Trophoblast cell (in vitro differentiated cells and primary cell): ENCODE data around the gene RING1.

ENCODE experiments used
- DNase-seq, 2 donors: peaks; one replicate each; pipeline ENCODE4 v3.0.0-alpha.2; 2016
- H2AFZ ChIP-seq: 2 replicates; pipeline ENCODE4 v1.6.1; 2013; ENCODE audit warnings: low read length, moderate library complexity, mild to moderate bottlenecking; ENCODE audit not compliant: insufficient read depth, poor library complexity
- H2AK5ac ChIP-seq: 2 replicates; pipeline ENCODE4 v1.6.1; 2013; ENCODE audit warnings: mild to moderate bottlenecking, low read length
- H2BK120ac ChIP-seq: 2 replicates; pipeline ENCODE4 v1.6.1; 2013; ENCODE audit warnings: low read length, mild to moderate bottlenecking, moderate library complexity; ENCODE audit not compliant: insufficient read depth, poor library complexity
- H2BK12ac ChIP-seq: 2 replicates; pipeline ENCODE4 v1.6.1; 2013; ENCODE audit warnings: mild to moderate bottlenecking, low read length, moderate library complexity
- H2BK5ac ChIP-seq: 2 replicates; pipeline ENCODE4 v1.6.1; 2013; ENCODE audit warnings: low read length, low read depth, moderate library complexity, mild to moderate bottlenecking; ENCODE audit not compliant: poor library complexity
- H3K14ac ChIP-seq: 2 replicates; pipeline ENCODE4 v1.6.1; 2013; ENCODE audit warnings: mild to moderate bottlenecking, low read length
- H3K18ac ChIP-seq: 2 replicates; pipeline ENCODE4 v1.6.1; 2013; ENCODE audit warnings: mild to moderate bottlenecking, low read length
- H3K23ac ChIP-seq: 2 replicates; pipeline ENCODE4 v1.6.1; 2013; ENCODE audit warnings: low read length
- H3K27ac ChIP-seq: 2 replicates; pipeline ENCODE4 v1.5.1; 2013; ENCODE audit warnings: low read depth, mild to moderate bottlenecking, inconsistent platforms, low read length, moderate library complexity
- H3K27me3 ChIP-seq: 2 replicates; pipeline ENCODE4 v1.6.1; 2013; ENCODE audit warnings: inconsistent platforms, mild to moderate bottlenecking, low read length, moderate library complexity; ENCODE audit not compliant: insufficient read depth
- H3K36me3 ChIP-seq, 2 experiments: 1 replicate in 1 of 2; 2 replicates in 1 of 2; pipeline ENCODE4 v1.6.1; 2013; ENCODE audit warnings: low read length in 2 of 2, mild to moderate bottlenecking in 2 of 2, moderate library complexity in 1 of 2; ENCODE audit not compliant: insufficient read depth in 2 of 2, control insufficient read depth in 1 of 2
- H3K4ac ChIP-seq: 2 replicates; pipeline ENCODE4 v1.6.1; 2013; ENCODE audit warnings: low read depth, mild to moderate bottlenecking, low read length, moderate library complexity
- H3K4me1 ChIP-seq, 2 experiments: 1 replicate in 1 of 2; 2 replicates in 1 of 2; pipeline ENCODE4 v1.6.1; 2013; ENCODE audit warnings: low read length in 2 of 2, mild to moderate bottlenecking in 2 of 2, moderate library complexity in 1 of 2; ENCODE audit not compliant: insufficient read depth in 2 of 2, control insufficient read depth in 1 of 2
- H3K4me2 ChIP-seq: 2 replicates; pipeline ENCODE4 v1.6.1; 2013; ENCODE audit warnings: inconsistent platforms, mild to moderate bottlenecking, low read length, moderate library complexity
- H3K4me3 ChIP-seq: 2 replicates; pipeline ENCODE4 v1.5.1; 2013; ENCODE audit warnings: mild to moderate bottlenecking, low read depth, low read length, inconsistent platforms
- H3K79me1 ChIP-seq: one replicate; pipeline ENCODE4 v1.6.1; 2013; ENCODE audit warnings: low read length
- H3K79me2 ChIP-seq: 2 replicates; pipeline ENCODE4 v1.6.1; 2013; ENCODE audit warnings: low read length, mild to moderate bottlenecking; ENCODE audit not compliant: control insufficient read depth, insufficient read depth, poor library complexity
- H3K9ac ChIP-seq: 2 replicates; pipeline ENCODE4 v1.6.1; 2013; ENCODE audit warnings: mild to moderate bottlenecking, low read length
- H3K9me3 ChIP-seq: 2 replicates; pipeline ENCODE4 v1.6.1; 2013; ENCODE audit warnings: low read depth, mild to moderate bottlenecking, control low read depth, inconsistent platforms, low read length; ENCODE audit not compliant: insufficient read depth
- H4K12ac ChIP-seq: 2 replicates; pipeline ENCODE4 v1.6.1; 2013; ENCODE audit warnings: low read depth, mild to moderate bottlenecking, low read length, moderate library complexity
- H4K8ac ChIP-seq: 2 replicates; pipeline ENCODE4 v1.6.1; 2013; ENCODE audit warnings: low read depth, mild to moderate bottlenecking, low read length, moderate library complexity
- H4K91ac ChIP-seq: one replicate; pipeline ENCODE4 v1.6.1; 2013; ENCODE audit warnings: low read depth, mild to moderate bottlenecking, low read length, moderate library complexity
- WGBS: extraction: QIAGEN DNeasy Blood & Tissue Kit; methylation state at CpG from one replicate; pipeline ENCODE4 v1.1.7; 2013; ENCODE audit warnings: missing lambda C conversion rate; ENCODE audit not compliant: insufficient read length, insufficient coverage; ENCODE audit errors: extremely low coverage; 5-methylcytosine and 5-hydroxymethylcytosine counted together

Gene RING1

GRCh38 chr6:33211666-33212422 lies 3.5 kb downstream of the RING1 start:
- no peak for DNase-seq
- Histone ChIP-seq H3K18ac (no peak overlapping the region), H3K36me3 (peaks cover 11 to 15% of the 10 kb centered on the region in 2 experiments), H3K9ac (no peak overlapping the region), H3K79me1 (peaks cover 12% of the 10 kb centered on the region), H3K27me3 (peaks cover 17% of the 10 kb centered on the region), H2AFZ (no peak overlapping the region), H2AK5ac (no peak overlapping the region), H2BK5ac (no peak overlapping the region), H3K4me3 (no peak overlapping the region), H2BK120ac (no peak overlapping the region), H3K14ac (no peak overlapping the region), H3K79me2 (peaks cover 7% of the 10 kb centered on the region), H4K12ac (no peak overlapping the region), H3K4me2 (no peak overlapping the region), H3K27ac (no peak overlapping the region), H4K8ac (no peak overlapping the region), H3K9me3 (peaks cover 10% of the 10 kb centered on the region), H2BK12ac (no peak overlapping the region), H3K23ac (no peak overlapping the region), H3K4me1 (peaks cover 8 to 19% of the 10 kb centered on the region in 2 experiments), H3K4ac (no peak overlapping the region), H4K91ac (no peak overlapping the region)
- WGBS = no CpG with 5 or more reads among the region's 18 CpGs

GRCh38 chr6:33212857-33213165 lies 4.5 kb downstream of the RING1 start:
- no peak overlapping the region for H3K4ac ChIP-seq
- no peak overlapping the region for H2BK12ac ChIP-seq
- no peak overlapping the region for H2BK5ac ChIP-seq
- no peak overlapping the region for H3K14ac ChIP-seq
- H3K36me3 ChIP-seq = peaks cover 11 to 15% of the 10 kb centered on the region in 2 experiments
- H2AK5ac ChIP-seq = no peak overlapping the region
- H3K4me3 ChIP-seq = no peak overlapping the region
- WGBS = no CpG with 5 or more reads among the region's 6 CpGs
- H3K27ac ChIP-seq = no peak overlapping the region
- peaks cover 7% of the 10 kb centered on the region for H3K79me2 ChIP-seq
- peaks cover 7% of the 10 kb centered on the region for H3K79me1 ChIP-seq
- H3K4me2 ChIP-seq = peak overlapping the region; percentile 90
- H2BK120ac ChIP-seq = no peak overlapping the region
- H3K27me3 ChIP-seq = peaks cover 17% of the 10 kb centered on the region
- H3K9ac ChIP-seq = no peak overlapping the region
- no peak overlapping the region for H4K12ac ChIP-seq
- H3K4me1 ChIP-seq = peaks cover 4 to 12% of the 10 kb centered on the region in 2 experiments
- H4K8ac ChIP-seq = no peak overlapping the region
- no peak overlapping the region for H4K91ac ChIP-seq
- no peak for DNase-seq
- H3K9me3 ChIP-seq = peaks cover 10% of the 10 kb centered on the region
- no peak overlapping the region for H3K23ac ChIP-seq
- no peak overlapping the region for H2AFZ ChIP-seq
- no peak overlapping the region for H3K18ac ChIP-seq

DNA sequence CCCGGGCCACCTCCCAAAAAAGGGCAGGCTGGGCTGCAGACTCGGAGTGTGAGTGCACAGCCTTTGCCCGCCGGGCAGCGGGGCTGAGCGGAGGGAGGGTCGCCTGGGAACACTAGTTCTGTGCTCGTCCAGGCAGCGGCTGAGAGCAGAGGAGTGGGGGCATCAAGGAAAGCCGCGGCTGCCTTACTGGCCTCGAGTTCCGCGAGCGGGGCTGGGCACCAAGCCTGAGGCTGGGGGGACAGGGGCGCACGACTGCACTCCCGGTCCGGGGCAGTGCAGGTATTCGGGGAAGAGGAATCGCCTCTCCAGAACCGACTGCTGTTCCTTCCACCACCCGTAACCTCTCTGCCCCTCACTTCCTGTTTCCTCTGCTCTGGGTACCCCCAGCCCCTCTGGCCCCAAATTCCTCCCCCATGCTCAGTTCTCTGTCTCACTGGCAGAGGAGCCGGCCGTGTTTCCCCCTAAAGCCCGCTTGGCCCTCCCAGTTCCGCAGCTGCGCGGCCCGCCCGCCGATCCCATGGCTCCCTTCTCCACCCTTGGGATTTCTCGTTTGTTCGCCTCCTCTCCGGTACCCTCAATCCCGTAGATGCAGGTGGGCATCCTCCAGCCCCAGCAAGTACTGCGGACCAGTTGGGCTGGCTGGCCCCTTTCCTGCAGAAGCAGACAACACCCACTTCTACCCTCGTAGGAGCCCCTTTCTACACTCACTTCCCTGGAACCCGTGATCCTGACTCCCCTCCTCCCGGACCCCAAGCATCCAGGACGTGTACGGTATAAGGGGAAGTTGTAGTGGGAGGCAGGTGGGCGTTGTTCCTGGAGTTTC lies 5.1 kb downstream of the RING1 start:
- Histone ChIP-seq H3K27me3 (peaks cover 17% of the 10 kb centered on the region), H4K91ac (no peak overlapping the region), H3K23ac (no peak overlapping the region), H3K9me3 (peaks cover 10% of the 10 kb centered on the region), H3K14ac (peak overlapping the region; percentile 27), H2BK12ac (no peak overlapping the region), H3K27ac (no peak overlapping the region), H2BK120ac (no peak overlapping the region), H3K79me1 (peaks cover 1% of the 10 kb centered on the region), H4K8ac (peak overlapping the region; percentile 37), H3K18ac (no peak overlapping the region), H4K12ac (peak overlapping the region; percentile 31), H3K79me2 (peaks cover under 1% of the 10 kb centered on the region), H2AK5ac (no peak overlapping the region), H3K4me3 (peak overlapping the region; percentile 51), H2AFZ (no peak overlapping the region), H3K9ac (peak overlapping the region; percentile 45), H3K4me2 (peak overlapping the region; percentile 90), H3K4me1 (peaks cover 4 to 12% of the 10 kb centered on the region in 2 experiments), H3K36me3 (peaks cover 11 to 15% of the 10 kb centered on the region in 2 experiments), H2BK5ac (no peak overlapping the region), H3K4ac (no peak overlapping the region)
- no CpG with 5 or more reads among the region's 43 CpGs for WGBS
- DNase-seq = no peak

DNA sequence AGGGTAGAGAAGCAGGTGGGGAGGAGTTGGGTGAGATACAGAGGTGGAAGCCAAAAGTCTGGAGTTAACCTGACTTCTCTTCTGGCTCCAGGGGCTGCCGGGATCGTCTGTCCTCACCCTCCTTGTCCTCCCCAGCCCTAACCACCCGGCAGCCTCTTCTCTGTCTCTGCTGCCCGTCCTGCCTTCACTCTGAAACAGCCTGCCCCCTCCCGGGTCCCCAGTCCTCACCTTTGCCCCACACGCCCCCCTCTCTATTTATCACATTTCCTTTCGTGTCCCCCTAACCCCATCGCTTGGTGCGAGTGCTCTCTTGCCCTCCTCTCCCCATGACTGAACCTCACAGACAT lies 5.7 kb downstream of the RING1 start:
- no peak overlapping the region for H3K14ac ChIP-seq
- no peak overlapping the region for H3K23ac ChIP-seq
- H2BK12ac ChIP-seq = no peak overlapping the region
- no peak overlapping the region for H3K18ac ChIP-seq
- H3K79me1 ChIP-seq = no peaks in the 10 kb centered on the region
- no peak overlapping the region for H3K4me3 ChIP-seq
- H4K91ac ChIP-seq = no peak overlapping the region
- H3K9ac ChIP-seq = no peak overlapping the region
- WGBS = no CpG with 5 or more reads among the region's 9 CpGs
- H3K27ac ChIP-seq = no peak overlapping the region
- H4K12ac ChIP-seq = no peak overlapping the region
- no peak overlapping the region for H3K4ac ChIP-seq
- H4K8ac ChIP-seq = no peak overlapping the region
- no peak for DNase-seq
- H3K27me3 ChIP-seq = peaks cover 17% of the 10 kb centered on the region
- peaks cover 11 to 15% of the 10 kb centered on the region in 2 experiments for H3K36me3 ChIP-seq
- peaks cover 10% of the 10 kb centered on the region for H3K9me3 ChIP-seq
- no peak overlapping the region for H2AFZ ChIP-seq
- H3K4me2 ChIP-seq = peak overlapping the region; percentile 90
- no peak overlapping the region for H2BK120ac ChIP-seq
- H3K79me2 ChIP-seq = no peaks in the 10 kb centered on the region
- H3K4me1 ChIP-seq = peaks cover 4 to 9% of the 10 kb centered on the region in 2 experiments
- H2AK5ac ChIP-seq = no peak overlapping the region
- no peak overlapping the region for H2BK5ac ChIP-seq
